ENCODE results near the gene ABCG2.

DNA sequence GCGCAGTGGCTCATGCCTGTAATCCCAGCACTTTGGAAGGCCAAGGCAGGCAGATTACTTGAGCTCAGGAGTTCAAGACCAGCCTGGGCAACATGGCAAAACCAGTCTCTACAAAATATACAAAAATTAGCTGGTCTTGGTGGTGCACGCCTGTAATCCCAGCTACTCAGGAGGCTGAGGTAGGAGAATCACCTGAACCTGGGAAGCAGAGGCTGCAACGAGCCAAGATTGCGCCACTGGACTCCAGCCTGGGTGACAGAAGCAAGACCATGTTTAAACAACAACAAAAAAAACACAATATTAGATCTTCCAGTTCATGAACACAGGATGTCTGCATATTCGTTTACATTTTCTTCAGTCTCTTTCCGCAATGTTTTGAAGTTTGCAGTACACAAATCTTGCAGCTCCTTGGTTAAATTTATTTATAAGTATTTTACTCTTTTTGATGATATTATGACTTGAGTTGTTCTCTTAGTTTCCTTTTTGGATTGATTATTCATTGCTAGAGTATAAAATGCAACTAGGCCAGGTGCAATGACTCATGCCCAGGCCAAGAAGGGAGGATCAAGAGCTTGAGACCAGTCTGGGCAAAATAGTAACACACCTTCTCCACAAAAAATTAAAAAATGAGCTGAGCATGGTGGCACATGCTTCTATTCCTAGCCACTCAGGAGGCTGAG is 30.4 kb upstream of the ABCG2 start:
- TF ChIP-seq, protein P1, sequence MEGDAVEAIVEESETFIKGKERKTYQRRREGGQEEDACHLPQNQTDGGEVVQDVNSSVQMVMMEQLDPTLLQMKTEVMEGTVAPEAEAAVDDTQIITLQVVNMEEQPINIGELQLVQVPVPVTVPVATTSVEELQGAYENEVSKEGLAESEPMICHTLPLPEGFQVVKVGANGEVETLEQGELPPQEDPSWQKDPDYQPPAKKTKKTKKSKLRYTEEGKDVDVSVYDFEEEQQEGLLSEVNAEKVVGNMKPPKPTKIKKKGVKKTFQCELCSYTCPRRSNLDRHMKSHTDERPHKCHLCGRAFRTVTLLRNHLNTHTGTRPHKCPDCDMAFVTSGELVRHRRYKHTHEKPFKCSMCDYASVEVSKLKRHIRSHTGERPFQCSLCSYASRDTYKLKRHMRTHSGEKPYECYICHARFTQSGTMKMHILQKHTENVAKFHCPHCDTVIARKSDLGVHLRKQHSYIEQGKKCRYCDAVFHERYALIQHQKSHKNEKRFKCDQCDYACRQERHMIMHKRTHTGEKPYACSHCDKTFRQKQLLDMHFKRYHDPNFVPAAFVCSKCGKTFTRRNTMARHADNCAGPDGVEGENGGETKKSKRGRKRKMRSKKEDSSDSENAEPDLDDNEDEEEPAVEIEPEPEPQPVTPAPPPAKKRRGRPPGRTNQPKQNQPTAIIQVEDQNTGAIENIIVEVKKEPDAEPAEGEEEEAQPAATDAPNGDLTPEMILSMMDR (IDR thresholded peaks at IDR 0.05), result no peak
- TF ChIP-seq POLR2AphosphoS5 (IDR thresholded peaks at IDR 0.05), result no peak
- TF ChIP-seq POLR2A (IDR thresholded peaks at IDR 0.05), result no peak

Measured in prostate gland (tissue), 2 donors.